GM21576 (cell line): ENCODE data around the gene IFNGR2.
A peak's percentile ranks its signal among the peaks of the same experiment; 100 is the strongest.
"Not testable (repeated sequence)": the region's sequence is repeated elsewhere in the genome, so short reads cannot be mapped to it uniquely, and the experiment has no call there.

Experiments used
- ATAC-seq: cut with Tn5 transposase; IDR thresholded peaks from one replicate; pipeline ENCODE4 v1.9.1; 2021; ENCODE audit warnings: mild to moderate bottlenecking, moderate library complexity; ENCODE audit not compliant: unreplicated experiment

Gene IFNGR2

DNA sequence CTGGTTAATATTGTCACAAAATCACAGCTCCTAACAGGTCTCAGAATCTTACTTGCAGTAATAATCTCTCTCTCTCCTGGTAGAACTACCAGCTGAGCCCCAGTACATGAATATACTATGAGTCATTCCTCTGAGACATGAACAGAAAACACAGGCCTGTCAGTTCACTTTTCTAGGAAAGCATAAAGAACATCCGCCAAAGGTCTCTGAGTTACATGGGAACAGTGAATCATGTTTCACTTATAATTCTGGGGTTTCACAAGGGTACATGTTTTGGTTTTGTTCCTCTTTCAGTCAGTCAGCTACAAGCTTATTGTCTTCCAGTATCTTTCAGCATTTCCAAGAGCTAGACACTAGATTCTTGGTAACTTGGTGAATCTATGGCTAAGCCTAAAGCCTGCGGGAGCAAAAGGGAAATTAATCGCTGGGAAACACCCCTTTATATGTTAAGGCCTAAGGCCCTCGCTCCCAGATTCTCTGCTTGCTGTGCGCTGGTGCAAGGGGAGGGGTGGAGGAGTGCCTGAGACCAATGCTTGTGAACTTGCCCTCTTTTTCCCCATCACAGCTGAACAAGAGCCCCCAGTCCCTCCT is 31.7 kb downstream of the IFNGR2 start:
- ATAC-seq = peak; percentile 84

DNA sequence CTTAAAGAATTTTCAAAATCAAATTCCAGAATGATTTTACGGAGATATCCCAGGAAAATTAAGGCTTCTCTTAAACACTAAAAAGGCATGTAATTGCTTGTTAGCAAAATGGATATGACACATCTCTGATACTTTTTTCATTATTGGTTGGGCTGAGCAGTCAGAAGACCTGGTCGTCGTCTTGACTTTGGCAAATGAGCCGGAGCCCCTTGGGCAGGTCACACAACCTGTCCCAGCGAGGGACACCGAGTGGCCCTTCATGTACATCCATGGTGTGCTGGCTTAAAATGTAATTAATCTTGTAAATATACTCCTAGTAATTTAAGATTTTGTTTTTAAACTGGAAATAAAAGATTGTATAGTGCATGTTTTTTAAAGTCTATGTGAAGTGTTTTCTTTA is 33.9 kb downstream of the IFNGR2 start:
- no peak for ATAC-seq

DNA sequence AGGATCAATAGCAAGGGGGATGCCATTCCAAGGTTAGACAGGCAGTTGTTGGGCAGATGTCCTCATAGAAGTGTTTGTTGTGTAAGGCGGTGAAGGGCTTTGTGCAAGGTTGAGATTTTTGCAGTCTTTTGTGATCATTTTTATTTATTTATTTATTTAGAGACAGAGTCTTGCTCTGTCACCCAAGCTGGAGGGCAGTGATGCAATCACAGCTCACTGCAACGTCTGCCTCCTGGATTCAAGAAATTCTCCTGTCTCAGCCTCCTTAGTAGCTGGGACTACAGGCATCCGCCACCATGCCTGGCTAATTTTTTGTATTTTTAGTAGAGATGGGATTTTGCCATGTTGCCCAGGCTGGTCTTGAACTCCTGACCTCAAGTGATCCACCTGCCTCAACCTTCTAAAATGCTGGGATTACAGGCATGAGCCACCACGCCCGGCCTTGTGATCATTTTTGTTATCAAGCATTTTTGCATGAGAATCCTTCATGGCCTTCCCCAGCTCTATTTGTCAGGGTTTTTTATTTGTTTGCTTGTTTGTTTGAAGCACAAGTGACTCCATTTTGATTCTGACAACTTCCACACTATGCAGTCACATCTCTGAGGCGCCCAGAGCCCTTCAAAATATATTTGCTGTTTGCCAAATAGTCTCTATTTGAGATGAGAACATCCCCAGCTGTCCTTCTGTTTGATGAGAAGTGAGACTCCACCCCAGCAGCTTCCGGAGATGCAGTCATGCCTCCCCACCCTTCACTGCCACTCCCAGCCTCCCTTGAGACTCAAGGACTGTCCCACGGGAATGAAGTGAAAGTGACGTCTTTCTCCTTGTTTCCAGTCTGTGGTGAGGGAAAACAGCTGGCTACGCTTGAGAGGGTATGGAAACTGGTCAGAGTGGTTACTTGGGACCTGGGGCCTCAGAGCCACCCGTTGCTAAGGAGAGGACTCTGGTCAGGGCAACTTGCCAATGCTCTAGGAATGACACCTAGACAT is 38.6 kb downstream of the IFNGR2 start:
- ATAC-seq = peak; percentile 70

DNA sequence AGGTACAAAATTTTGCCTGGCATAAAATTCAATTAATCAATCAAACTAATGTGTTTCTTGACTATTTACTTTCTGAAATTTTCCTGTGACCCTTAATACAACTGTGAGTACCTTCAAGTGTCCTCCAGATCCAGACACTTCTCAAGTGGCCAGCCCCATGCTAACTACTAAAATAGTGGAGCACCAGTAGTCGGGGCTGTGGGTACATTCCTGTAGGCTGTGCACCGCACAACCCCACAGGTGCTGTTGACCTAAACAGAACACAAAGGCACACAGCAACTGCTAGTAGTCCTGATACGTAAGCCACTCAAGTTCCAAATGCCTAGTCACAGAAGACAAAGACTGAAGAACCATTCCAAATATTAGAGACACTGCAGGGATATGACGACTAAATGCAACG is 40.0 kb downstream of the IFNGR2 start:
- no peak for ATAC-seq

DNA sequence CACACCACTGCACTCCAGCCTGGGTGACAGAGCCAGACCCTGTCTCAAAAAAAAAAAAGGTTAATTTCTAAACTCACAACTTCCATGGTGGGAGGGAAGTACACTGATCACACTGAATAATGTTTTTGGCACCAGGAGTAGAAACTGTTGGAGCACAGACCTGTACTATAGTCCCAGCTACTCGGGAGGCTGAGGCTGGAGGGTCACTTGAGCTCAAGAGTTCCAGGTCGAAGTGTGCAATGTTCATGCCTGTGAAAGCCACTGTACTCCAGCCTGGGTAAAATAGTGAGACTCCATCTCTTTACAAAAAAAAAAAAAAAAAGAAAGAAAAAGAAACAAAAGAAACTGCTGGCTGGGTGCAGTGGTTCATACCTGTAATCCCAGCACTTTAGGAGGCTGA is 41.3 kb downstream of the IFNGR2 start:
- ATAC-seq = no peak

DNA sequence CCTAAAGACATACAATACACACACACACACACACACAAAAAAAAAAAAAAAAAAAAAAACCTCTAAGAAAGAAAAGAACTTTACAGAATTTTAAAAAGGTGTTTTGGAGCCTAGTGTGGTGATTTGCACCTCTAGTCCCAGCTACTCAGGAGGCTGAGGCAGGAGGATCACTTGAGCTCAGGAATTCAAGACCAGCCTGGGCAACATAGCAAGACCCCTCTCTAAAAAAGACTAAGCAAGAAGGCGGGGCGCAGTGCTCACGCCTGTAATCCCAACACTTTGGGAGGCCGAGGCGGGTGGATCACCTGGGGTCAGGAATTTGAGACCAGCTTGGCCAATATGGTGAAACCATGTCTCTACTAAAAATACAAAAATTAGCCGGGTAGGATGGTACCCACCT is 43.4 kb downstream of the IFNGR2 start:
- ATAC-seq = not testable (repeated sequence)

DNA sequence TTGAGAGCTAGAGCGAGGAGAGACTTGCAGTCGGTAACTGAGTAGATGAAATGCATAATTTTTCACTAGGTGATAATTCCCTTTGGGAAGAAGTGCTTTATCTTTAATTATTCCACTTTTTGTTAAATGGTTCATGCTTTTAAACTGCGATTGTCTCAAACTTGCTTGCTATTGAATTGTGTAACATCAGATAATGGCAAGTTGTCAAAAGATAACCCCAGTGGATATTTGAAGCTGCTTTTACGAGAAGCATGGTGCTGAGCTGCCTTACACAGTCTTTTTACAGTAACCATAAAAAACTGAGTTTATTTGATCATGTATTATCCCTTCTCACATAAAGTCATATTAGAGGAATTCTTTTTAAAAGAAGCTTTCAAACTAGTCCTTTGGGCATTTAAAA is 46.4 kb downstream of the IFNGR2 start:
- ATAC-seq = no peak

DNA sequence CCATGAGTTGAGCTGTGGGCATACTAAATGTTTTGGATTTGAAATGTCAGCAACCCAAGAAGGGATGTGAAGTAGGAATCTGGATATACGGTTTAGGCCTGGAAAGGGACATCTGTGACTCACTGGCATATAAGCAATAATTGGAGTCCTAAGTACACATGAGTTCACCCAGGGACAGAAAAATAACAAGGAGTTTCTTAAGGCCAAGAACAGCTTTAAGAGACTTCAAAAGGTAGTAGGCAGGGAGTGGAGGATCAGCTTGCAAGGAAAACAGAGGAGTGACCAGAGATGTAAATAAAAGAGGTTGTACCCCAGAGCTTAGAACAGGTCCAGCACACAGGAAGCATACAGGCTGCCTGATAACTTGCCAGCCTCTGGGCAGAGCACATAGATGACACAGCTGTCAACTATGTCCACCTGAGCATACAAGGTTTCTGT is 48.4 kb downstream of the IFNGR2 start:
- no peak for ATAC-seq

DNA sequence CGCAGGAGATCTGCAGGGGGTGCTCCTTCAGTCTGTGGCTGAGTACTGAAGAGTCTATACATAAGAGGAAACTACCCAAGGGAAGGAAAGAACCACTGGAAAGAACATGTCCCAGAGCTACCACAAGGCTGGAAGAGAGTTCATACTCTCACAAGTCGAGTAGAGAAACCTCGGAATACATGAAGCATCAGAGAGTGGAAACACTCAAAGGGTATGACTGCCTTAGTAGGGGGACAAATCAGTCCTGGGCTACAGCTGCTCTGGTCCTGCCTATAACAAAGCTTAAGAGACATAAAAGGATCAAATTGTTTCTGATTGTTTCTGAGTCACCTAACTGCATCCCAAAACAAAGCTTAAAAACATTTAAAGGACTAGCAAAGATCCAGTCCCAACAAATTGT is 49.1 kb downstream of the IFNGR2 start:
- no peak for ATAC-seq

DNA sequence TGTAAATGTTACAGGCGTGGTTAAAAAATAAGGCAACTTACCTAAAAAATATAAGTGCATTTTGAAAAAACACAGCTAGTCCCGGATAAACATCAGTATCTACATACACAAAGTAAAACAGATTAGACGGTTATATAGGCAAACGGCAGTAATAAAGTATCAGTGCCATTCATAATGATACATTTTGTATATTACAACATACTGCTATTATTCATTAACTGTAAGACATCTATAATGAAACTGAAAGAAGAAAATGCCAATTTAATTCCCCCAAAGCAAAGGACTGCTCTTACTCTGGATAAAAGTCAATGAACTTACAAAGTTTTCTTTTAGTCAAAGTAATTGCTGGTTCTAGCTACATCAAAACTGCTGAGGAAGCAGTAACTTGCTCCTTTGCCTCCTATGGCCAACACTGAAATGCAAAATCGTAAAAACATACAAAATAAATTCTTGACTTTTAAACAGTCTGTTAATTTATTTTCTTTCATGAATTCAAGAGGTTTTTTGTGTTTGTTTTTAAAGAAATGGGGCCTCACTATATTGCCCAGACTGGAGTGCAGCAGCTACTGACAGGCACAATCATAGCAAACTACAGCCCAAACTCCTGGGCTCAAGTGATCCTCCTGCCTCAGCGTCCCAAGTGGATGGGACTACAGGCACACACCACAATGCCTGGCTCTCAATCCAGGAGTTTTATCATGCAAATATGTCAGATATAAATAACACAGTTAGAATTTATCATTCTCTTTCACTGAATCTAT is 52.7 kb downstream of the IFNGR2 start:
- no peak for ATAC-seq

DNA sequence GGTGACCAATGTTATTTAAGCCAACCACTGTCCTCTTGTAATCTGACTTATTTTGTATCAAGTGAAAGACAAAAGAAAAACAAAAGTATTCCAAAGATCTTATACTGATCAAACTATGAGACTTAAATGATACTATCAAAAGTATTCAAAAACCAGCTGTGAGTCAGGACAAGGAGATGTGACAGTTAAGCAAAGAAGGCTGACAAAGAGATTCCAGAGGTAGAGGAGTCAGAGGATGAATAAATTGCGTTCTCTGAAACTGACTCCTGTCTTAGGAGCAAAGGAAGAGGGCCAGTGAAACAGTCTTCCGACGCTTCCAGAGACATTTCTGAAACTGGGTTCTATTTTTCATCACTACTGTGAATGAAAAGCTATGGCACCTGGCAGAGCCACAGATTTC is 55.6 kb downstream of the IFNGR2 start:
- ATAC-seq = no peak

DNA sequence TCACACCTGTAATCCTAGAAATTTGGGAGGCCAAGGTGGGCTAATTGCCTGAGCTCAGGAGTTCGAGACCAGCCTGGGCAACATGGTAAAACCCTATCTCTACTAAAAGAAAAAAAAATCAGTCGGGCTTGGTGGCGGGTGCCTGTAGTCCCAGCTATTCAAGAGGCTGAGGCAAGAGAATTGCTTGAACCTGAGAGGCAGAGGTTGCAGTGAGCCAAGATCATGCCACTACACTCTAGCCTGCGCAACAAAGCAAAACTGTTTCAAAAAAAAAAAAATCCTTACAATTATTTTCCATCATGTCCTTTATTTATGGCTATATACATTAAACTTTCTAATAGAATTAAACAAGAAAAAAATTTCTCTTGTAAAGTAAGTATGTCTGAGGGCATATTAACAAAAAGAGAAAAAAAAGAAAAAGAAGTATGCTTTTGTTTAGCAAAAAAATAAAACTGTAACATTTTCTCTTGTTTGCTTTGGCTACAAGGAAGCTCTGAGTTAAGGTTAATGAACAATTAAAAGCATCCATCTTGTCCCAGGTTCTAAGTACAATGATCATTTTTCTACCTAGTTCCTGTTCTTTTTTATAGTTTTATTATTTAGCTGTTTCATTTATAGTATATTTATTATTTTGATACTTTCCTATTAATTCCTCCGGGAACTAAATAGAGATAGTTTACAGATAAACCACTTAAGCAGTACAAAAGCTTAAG is 58.5 kb downstream of the IFNGR2 start:
- no peak for ATAC-seq

DNA sequence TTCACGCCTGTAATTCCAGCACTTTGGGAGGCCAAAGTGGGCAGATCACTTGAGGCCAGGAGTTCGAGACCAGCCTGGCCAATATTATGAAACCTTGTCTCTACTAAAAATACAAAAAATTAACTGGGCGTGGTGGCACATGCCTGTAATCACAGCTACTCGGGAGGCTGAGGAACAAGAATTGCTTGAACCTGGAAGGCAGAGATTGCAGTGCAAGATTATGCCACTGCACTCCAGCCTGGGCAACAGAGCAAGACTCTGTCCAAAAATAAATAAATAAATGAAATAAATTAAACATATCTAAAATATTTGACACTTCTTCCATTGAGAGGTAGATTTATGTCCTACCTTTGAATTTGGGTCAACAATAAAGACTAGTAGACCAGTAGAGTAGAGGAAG is 66.0 kb downstream of the IFNGR2 start:
- not testable (repeated sequence) for ATAC-seq

DNA sequence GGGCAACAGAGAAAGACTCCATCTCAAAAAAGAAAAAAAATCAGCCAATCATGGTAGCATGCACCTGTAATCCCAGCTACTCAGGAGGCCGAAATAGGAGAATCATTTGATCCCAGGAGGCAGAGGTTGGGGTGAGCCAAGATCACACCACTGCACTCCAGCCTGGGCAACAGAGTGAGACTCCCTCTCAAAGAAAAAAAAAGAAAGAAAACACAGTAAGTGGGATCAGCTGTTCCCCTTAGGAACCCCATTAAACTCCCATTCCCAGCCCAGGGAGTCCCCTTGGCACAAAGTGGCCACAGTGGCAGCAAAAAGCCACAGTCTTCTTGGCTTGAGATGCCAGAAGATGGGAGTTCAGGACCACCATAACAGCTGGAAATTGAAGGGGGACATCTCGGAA is 67.5 kb downstream of the IFNGR2 start:
- no peak for ATAC-seq

DNA sequence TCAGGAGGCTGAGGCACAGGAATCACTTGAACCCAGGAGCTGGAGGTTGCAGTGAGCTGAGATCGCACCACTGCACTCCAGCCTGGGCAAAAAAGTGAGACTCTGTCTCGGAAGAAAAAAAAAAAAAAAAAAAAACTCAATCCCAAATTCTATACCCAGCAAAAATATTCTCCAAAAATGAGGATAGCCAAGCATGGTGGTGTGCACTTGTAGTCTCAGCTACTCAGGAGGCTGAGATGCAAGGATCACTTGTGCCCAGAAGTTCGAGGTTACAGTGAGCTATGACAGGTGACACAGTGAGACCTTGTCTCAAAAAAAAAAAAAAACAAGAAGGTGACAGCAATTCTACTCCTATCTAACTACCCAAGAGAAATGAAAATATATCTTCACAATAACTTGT is 70.1 kb downstream of the IFNGR2 start:
- no peak for ATAC-seq

DNA sequence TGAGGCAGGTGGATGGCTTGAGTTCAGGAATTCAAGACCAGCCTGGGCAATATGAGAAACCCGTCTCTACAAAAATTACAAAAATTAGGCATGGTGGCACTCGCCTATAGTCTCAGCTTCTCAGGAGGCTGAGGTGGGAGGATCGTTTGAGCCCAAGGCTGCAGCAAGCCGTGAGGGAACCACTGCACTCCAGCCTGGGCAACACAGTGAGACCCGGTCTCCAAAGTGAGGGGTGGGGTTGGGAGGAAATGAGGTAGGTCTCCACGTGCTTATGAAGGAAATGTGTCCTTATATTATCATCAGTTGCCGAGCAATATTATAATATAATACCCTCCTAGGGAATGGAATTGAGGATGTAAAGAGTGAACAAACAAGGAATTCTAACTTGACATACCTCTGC is 73.9 kb downstream of the IFNGR2 start:
- no peak for ATAC-seq

DNA sequence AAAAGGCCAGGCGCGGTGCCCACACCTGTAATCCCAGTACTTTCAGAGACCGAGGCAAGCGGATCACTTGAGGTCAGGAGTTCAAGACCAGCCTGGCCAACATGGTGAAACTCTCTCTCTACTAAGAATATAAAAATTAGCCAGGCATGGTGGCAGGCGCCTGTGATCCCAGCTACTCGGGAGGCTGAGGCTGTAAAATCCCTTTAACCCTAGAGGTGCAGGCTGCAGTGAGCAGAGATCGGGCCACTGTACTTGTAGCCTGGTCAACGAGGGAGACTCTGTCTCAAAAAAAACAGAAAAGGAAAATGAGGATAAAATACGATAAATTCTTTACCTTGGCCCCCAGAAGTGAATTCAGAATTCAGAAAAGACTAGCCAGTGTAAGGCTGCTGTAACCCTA is 75.0 kb downstream of the IFNGR2 start:
- no peak for ATAC-seq

DNA sequence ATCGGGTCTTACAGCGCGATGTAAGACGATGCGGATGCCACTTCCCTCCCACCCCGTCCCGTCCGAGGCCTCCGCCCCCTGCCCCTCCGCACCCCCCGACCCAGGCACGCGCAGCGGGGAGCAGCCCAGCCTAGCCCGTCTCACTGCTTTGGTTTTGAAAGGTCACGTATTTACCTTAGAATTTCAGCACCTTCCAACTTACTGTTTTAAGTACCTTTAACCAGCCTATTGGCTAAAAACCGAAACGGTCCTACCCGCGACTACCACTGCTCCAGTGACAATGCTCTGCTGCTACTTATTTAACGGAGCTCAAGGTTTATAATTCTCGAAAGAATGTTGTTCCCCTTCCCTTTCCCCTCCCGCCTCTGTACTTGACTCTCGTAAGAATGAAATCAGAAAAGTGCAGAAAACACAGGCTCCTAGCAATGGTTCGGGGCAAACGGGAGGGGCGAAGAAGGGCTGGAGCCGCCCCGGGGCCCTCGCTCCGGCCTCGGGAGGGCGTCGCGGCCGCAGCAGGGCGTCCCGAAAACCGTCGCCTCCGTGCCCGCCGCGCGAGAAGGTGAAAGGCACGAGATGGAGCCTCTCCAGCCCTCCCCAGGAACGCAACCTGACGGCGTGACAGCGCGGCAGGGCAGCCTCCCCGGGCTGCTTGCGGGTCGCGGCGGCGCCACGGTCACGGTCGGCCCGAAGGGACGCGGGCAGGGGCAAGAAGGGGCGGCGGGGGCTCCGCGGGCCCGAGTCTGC is 75.9 kb downstream of the IFNGR2 start:
- peak; percentile 19 for ATAC-seq

DNA sequence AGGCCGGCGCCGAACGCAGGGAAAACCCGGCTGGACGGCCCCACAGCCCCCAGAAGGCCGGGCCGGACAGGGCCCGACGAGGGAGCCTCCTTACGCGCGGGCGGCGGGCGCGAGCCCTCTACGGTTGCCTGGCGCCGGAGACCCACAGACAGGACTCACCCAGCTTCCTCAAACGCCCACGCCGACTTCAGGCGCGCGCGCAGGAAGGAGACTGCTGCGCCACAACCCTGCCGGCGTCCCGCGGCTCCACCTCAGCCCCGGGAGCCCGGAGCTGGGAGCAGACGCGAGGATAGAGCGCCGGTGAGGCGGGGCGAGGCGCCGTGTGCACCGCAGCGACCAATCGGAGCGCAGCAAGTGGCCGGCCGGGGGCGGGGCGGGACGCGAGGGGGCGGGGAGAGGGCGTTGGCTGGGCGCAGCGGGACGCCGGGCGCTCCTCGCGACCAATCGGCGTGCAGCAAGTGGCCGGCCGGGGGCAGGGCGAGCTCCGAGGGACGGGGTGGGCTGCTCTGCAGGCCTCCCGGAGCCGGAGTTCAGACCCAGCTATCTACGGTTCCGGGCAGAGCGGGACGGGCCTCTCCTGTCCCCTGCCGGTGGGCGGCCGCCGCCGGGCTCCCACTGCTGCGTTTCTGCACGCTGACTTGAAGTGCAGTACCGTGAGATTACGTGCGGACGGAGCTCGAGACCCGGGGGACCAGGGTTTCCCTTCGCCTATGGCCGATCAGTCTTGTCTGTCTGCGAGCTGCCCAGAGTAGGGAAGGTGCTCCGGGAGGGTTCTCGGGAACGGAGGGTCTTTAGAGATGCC is 76.7 kb downstream of the IFNGR2 start, which contains the start of gene TMEM50B:
Gene TMEM50B (minus strand): TSS at position 296 of the 802 bp plus-strand sequence. CDS start 11,089 bp downstream, outside the sequence.
- ATAC-seq = peak; percentile 86
